ENCODE results near the gene C17orf75.

The C17orf75 gene

GRCh38 chr17:32335046-32335445 lies 6.9 kb downstream of the C17orf75 start:
- H3K27me3 ChIP-seq (ENCODE audit: insufficient read depth, poor library complexity, severe bottlenecking) = no peaks in the 10 kb centered on the region
- H3K27ac ChIP-seq (replicated peaks) = no peak overlapping the region
- H3K4me3 ChIP-seq (replicated peaks; ENCODE audit: insufficient read depth, low read length) = no peak overlapping the region
- DNase-seq (ENCODE audit: low read depth in 1 of 2, low spot score in 1 of 2) = no peak
- no peak for TF ChIP-seq SPI1 (IDR thresholded peaks at IDR 0.05; ENCODE audit: borderline replicate concordance, low read depth)
- TF ChIP-seq GABPA (IDR thresholded peaks at IDR 0.05; ENCODE audit: low read depth) = no peak
- no peak for TF ChIP-seq REST (IDR thresholded peaks at IDR 0.05; ENCODE audit: insufficient replicate concordance, low read depth)
- TF ChIP-seq POLR2AphosphoS5 (IDR thresholded peaks at IDR 0.05; ENCODE audit: low read depth) = no peak
- TF ChIP-seq CTCF (IDR thresholded peaks at IDR 0.05; ENCODE audit: insufficient read depth, low read length) = no peak

GRCh38 chr17:32333187-32333586 lies 8.8 kb downstream of the C17orf75 start:
- no peaks in the 10 kb centered on the region for H3K27me3 ChIP-seq (ENCODE audit: insufficient read depth, poor library complexity, severe bottlenecking)
- TF ChIP-seq POLR2AphosphoS5 (IDR thresholded peaks at IDR 0.05; ENCODE audit: low read depth) = no peak
- no peak for TF ChIP-seq GABPA (IDR thresholded peaks at IDR 0.05; ENCODE audit: low read depth)
- TF ChIP-seq REST (IDR thresholded peaks at IDR 0.05; ENCODE audit: insufficient replicate concordance, low read depth) = no peak
- no peak for TF ChIP-seq CTCF (IDR thresholded peaks at IDR 0.05; ENCODE audit: insufficient read depth, low read length)
- no peak for TF ChIP-seq SPI1 (IDR thresholded peaks at IDR 0.05; ENCODE audit: borderline replicate concordance, low read depth)

GRCh38 chr17:32331243-32332040 lies 10.5 kb downstream of the C17orf75 start:
- Histone ChIP-seq H3K4me3 (replicated peaks; ENCODE audit: insufficient read depth, low read length) (no peak overlapping the region), H3K27ac (replicated peaks) (no peak overlapping the region), H3K27me3 (ENCODE audit: insufficient read depth, poor library complexity, severe bottlenecking) (no peaks in the 10 kb centered on the region)
- no peak for DNase-seq (ENCODE audit: low read depth in 1 of 2, low spot score in 1 of 2)
- TF ChIP-seq CTCF (IDR thresholded peaks at IDR 0.05; ENCODE audit: insufficient read depth, low read length) (no peak), REST (IDR thresholded peaks at IDR 0.05; ENCODE audit: insufficient replicate concordance, low read depth) (no peak), SPI1 (IDR thresholded peaks at IDR 0.05; ENCODE audit: borderline replicate concordance, low read depth) (no peak), POLR2AphosphoS5 (IDR thresholded peaks at IDR 0.05; ENCODE audit: low read depth) (no peak), GABPA (IDR thresholded peaks at IDR 0.05; ENCODE audit: low read depth) (no peak)

More at GRCh38 chr17:32333187-32333586, 8.8 kb downstream of the C17orf75 start:
- Histone ChIP-seq H3K4me3 (replicated peaks; ENCODE audit: insufficient read depth, low read length) (no peak overlapping the region), H3K27ac (replicated peaks) (no peak overlapping the region)
- DNase-seq (ENCODE audit: low read depth in 1 of 2, low spot score in 1 of 2) = no peak

All from HL-60 (cell line).